Mucosa of gallbladder (tissue), 1 donor: ENCODE results near the gene OPRL1. TPM values are rescaled to one million over a fixed set of nuclear protein-coding genes. Genes with fewer than 3 reads are reported as not detected.

Source experiments
- DNase-seq: peaks from one replicate; pipeline ENCODE4 v3.0.0-alpha.2; 2020; ENCODE audit warnings: low spot score
- total RNA-seq: library from RNA; stranded (reverse); gene quantifications from one replicate; pipeline ENCODE4 v1.2.1, GENCODE V29; 2021
- donor health status: DM: no; HTN: no; CAD: no.

The OPRL1 gene
- total RNA-seq = 1.7 TPM

DNA sequence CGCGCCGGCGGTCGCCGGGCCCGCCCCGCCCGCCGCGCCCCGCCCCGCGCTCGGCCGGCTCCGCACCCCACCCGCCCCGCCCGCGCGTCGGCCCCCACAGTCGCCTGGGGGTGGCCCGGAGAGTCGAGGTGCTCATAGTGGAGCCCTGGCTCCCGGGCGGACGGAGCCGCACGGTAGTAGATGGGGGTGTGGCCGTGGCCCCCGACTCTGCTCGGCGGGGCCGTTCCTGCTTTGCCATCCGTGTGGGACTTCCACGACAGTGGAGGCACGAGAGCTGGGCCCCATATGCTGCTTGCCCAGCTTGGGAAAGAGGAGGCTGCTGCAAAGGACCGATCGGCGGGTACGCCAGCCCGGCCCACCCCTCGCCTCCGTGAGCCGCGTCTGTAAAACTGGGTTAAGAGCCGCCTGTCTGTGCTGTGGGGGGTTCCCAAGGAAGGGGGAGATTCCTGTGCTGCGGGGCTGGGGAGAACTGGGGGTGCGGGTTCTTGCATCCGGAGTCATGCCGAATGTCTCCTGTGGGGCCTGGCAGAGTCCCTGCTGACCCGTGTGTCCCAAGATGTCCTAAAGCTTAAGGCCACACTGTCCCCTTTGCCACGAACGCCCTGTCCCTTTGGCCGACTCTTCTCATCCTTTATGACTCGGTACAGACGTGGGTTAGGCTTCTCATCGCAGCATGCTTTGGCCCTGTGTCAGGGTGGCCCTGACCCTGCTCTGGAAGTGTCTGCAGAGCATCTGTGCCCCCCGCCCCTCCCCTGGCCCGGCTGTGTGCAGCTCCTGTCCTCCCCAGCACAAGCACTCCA, at the start of gene OPRL1:
OPRL1 (plus strand) TSS at position 70 of the 800 bp plus-strand sequence. CDS start 12,639 bp downstream, outside the sequence.
- DNase-seq = no peak

DNA sequence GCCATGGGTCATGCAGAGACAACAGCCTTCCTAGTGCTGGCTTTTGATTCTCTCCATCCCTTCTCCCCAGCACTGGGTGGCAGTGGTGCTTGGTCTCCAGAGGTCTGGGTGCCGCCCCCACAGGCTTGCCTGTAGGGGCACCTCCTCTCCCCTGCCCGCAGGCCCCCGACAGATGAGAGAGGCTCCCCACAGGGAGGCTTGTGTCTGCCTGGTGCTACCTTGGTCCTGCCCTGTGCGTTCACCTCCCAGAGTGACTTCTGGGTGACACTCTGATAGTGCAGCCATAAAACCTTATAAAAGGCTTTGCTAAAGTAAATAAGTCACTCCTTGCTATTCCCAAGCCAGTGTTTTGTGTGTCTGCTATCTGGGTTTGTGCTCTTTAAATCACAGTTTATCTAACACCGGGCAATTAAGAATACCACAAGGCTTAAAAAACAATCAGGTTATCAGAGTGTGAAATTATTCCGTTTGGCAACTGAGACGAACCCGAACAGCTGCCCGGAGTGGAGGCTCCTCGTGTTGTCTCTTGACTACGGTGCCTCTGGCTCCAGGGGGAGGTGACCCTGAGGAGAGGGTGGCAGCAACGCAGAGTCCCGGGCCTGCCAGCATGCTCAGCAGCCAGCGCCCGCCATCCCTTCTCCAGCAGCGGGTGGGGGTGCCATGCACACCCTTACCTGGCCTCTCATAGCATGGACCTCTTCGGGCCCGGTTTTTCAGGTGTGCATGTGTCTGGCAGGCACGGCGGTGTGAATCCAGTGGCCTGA, 49.3 kb upstream of the OPRL1 start:
- no peak for DNase-seq

DNA sequence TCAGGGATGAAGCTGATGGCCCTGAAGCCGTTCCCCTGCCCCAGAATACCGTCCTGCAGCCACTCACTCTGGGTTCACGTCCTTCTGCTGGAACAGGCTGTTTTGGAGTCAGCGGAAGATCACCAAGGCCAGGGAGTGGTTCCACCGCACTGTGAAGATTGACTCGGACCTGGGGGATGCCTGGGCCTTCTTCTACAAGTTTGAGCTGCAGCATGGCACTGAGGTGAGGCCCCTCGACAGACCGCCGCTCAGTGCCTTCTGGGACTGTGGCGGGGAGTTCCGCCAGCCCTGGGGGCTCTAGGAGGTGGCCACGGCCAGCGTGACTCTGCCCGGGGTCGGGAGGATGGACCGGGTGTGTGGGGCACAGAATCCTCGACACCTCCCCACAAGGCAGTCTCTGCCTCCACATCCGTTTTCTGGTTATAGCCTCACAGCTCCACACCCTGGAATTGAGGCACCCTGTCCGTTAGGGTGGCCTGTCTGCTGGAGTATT, 48.0 kb upstream of the OPRL1 start:
- DNase-seq = no peak

DNA sequence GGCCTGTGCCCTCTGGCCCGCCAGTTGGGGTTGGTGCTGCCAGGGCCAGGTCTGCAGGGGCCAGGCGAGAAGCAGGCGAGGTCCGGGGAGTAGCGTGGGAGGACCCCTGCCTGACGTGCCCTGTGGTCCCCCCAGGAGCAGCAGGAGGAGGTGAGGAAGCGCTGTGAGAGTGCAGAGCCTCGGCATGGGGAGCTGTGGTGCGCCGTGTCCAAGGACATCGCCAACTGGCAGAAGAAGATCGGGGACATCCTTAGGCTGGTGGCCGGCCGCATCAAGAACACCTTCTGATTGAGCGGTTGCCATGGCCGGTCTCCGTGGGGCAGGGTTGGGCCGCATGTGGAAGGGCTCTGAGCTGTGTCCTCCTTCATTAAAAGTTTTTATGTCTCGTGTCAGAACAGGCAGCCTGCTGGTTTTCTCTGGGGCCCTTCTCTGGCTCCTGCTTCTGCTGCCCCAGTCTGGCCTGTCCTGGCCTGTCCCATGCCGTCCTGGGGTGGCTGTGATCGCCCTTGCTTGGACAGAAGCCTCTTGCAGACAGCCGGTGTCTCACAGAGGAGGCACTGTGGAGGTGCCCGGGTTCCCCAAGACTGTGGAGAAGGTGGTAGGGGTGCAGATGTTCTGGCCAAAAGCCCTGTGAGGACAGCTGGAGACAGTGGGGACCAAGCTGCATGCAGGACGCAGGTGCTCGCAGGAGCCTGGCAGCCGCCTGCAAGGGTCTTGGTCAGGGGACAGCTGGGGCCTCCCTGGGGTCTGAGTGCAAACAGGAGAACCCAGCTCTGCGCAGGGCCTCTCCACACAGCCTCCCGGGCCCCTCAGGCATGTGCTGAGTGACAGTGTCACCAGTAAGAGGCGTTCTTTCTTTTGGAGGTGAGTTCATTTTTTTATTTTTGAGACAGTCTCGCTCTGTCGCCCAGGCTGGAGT, 46.9 kb upstream of the OPRL1 start:
- no peak for DNase-seq

DNA sequence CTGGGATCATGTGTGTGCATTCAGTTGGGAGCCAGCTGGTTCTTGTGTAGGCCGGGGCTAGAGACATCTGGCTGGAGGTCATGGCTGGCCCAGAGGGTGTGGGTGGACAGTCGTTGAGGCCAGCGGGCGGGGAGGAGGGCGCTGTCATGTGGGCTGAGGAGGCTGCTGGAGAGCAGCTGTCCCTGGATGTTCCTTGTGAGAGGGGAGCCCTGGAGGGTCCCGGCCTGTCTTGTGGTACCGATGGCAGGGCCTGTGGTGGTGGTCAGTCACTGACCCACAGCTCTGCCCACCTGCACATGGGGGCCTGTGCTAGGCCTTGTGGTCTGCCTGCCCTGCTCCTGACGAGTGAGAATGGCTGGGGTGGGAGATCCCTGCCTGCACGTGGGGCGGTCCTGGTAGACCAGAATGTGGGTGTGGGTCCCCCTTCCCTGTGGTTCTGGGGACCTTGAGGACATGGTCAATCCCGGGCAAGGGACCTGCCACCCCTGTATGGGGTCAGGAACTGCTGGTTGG, 45.8 kb upstream of the OPRL1 start:
- no peak for DNase-seq

DNA sequence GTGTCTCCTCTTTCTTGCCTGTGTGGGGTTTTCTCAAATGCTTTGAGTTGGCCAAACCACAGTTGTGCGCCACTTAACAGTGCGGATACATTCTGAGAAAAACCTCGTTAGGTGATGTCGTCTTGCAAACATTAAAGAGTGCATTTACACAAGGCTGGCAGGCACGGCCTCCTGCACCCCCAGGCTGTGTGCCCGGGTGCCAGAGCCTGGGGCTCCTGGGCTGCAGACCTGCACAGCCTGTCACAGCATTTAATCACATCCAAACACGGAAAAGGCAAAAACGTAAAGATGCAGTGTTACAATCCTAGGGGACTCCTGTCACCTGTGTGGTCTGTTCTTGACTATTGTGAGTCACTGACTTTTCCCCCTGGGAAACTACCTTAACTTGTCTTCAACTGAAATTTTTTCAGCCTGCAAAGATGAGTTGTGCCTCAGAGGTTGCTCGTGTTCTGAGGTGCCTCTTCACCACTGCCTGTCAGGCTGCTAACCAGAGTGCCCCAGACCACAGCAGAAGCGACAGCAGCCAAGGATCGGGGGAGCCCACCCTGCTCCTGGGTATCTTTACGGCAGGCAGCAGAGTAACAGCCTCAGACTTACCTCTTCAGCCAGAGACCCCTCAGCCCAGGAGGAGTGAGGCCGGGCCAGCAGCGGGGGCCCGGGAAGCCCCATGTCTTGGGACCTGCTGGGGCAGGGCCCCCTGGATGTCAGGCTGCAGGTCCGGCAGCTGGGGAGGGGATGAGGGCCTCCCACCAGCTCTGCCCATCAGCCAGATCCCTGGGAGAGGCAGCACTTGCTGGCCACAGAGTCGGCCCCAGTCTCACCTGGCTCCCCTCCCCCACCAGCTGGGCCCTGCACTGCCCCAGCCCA, 44.6 kb upstream of the OPRL1 start:
- no peak for DNase-seq

DNA sequence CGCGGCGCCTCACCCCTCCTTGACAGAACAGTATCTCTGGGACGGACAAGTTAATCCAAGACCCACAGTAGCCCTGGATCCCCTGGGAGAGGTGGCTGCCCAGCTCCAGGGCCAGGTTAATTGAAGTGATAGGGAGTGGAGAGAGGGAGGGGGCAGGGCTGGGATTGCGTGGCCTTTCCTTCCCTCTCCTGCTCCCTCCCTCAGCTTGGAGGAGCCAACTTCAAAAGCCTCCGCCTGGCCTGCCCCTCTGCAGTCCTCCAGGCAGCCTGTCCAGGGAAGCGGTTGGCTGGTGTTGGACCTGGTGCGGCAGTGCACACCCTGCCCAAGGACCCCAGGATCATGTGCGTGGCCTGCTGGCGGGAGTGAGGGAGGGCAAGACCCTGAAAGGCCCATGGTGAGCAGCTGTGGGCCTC, 43.9 kb upstream of the OPRL1 start, which contains the start of gene C20orf204:
C20orf204 (plus strand) TSS at position 250 of the 413 bp plus-strand sequence; CDS start at position 392, 142 bp downstream.
- DNase-seq = no peak

DNA sequence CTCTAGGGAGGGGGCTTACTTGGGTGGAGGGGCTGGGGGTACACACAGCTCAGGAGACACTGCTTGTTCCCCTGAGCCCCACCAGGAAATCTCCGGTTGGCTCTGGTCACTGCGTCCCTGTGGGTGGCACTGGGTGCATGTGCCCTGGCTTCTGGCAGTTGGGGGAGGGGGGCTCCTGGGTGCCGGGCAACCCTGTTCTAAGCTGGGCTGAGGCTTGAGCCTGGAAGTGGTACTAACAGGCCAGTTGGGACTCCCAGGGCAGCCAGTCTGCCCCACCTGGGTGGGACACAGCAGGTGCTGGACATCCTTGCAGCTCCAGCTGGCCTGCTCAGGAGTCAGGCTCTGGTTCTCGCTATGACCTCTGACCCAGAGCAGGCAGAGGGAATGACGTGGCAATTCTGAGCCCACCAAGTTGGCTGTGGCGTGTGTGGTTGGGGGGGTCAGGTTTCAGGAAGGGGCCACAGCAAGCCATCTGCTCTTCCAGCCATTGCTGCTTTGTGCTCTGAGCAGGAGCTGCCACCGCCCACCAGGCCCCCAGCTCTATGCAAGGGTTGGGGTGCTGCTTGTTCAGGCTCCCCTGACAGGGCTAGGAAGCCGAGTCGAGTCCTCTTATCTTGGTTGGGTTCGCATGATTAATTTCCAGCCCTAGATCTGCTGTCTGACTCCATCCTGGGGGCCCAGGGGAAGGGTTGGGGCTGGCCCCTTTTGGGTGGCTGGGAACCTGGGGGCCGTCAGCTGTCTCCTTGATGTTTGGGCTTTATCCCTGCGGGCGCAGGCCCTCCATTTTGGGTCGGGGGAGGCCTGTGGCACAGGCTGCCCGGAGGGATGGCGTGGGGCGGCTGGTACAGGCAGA, 43.3 kb upstream of the OPRL1 start:
- DNase-seq = no peak

DNA sequence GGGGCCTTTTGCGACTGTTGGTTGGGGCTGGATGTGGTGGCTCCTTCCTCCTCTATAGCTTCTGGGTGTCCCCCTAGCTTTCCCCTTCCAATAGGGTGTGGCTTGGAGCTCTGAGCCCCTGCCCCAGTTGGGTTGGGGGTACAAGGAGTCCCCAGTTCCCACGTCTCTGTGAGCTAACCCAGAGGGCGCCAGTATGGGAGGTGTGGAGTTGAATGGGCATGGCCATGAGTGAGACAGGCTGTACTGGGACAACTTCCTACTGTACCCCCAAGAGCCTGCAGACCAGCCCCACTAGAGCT, 42.7 kb upstream of the OPRL1 start:
- DNase-seq = no peak

DNA sequence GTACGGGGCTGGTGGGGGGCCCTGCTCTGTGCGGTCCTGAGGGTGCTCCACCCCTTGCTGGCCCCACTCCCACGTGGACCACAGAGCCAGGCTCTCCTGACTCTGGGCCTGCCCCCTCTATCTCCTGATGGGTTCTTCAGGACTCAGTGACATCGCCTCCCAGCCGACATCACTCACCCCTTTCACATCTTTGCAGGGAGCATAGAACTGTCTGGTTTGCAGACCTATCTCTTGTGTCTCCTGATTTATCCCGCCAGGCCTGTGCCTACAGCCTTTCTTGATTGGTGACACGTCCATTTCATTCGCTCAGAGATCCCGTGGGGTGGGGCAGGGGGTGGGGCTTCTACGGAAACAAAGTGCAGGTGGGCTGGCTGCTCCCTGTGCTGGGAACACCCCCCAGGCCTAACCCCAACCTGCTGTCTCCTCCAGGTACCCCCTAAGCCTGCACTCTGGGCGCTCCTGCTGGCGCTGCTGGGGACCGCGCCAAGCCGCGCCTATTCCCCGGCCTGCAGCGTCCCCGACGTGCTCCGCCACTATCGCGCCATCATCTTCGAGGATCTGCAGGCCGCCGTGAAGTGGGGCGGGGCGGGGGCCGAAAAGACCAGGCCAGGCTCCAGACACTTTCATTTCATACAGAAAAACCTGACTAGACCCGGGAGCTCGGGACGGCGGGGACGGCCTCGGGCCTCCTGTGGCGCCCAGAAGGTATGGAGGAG, 42.2 kb upstream of the OPRL1 start:
- DNase-seq = no peak

DNA sequence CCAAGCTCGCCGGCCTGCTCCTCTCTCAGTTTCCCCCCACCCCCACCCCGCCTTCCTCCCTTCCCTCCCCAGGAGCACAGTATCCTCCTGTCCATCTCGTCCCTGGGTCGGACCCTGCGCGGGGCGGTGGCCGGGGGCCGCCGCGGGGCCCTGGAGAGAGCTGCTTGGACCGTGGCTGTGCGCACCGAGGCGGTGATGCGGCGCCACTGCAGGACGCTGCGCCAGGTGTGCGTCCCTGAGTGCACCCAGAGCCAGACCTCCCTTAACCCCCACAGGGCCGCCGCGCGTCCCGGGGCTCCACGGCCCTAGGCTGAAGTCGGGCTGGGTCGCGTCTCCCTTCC, 41.7 kb upstream of the OPRL1 start:
- no peak for DNase-seq

DNA sequence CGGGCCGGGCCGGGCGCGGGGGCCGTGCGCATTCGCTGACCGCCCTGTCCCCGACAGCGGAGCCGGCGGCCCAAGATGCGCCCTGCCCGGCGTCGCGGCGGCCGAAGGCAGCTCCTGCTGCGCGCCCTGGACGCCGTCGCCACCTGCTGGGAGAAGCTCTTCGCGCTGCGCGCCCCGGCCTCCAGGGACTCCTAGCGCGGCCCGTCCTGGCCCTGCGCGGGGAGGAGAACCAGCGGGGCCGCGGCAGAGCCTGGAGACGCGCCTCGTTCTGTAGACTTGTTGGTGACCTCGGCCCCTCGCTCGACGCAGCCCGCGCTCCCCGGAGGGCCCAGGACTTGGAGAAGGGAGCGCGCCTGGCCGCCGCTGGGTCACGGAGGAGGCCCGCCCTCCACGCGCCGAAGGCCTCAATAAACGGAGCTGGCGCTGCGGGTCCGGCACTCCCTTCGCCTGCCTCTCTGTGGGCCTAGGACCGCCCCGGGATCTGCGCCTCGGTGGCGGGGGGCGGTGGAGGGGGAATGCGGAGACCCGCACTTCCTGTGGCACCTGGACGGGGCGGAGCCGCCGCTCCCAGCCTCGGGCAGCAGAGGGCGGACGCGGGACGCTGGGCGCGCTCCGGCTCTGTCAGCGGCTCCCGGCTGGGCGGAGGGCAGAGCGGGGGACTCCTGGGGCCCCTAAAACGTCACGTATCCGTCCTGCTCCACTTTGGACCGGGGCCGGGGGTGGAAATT, 41.2 kb upstream of the OPRL1 start:
- peak; percentile 66 for DNase-seq

DNA sequence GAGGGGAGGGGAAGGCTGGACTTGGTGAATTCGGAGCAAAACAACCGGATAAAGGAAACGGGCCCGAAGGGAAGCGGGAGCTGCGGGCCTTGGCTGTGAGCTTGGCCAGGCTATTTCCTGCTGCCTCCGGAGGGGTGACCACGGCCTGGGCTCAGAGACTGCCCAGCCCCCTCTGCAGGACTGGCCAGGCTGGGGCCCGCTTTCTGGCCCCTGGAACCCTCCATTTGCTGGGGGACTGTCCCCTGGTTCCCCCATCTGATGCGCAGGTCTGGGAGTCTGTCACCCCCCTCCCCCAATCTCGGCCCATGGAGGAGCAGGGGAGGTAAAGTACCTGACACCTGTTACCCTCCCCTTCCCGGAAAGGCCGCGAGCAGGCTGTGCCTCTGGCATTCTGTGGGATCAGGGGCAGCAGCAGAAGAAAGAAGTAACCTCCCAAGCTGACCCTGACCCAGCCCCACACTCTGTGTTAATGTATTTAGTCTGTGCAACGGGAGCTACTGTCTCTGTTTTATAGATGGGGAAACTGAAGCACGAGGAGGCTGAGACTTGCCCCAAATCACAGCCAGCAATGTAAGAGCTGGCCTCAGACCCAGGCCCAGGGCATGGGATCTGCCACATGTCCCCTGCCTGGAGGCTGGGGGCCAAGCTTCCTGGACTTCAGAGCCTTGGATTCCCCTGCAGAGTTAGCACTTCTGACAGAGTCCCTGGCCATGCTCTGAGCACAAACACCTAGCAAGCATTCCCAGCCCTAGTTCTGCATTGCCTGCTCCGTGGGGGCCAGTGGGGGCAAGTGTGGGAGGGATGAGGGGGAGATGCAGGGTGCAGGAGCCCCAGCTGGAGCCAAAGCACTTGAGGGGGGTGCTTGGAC, 40.4 kb upstream of the OPRL1 start:
- no peak for DNase-seq

DNA sequence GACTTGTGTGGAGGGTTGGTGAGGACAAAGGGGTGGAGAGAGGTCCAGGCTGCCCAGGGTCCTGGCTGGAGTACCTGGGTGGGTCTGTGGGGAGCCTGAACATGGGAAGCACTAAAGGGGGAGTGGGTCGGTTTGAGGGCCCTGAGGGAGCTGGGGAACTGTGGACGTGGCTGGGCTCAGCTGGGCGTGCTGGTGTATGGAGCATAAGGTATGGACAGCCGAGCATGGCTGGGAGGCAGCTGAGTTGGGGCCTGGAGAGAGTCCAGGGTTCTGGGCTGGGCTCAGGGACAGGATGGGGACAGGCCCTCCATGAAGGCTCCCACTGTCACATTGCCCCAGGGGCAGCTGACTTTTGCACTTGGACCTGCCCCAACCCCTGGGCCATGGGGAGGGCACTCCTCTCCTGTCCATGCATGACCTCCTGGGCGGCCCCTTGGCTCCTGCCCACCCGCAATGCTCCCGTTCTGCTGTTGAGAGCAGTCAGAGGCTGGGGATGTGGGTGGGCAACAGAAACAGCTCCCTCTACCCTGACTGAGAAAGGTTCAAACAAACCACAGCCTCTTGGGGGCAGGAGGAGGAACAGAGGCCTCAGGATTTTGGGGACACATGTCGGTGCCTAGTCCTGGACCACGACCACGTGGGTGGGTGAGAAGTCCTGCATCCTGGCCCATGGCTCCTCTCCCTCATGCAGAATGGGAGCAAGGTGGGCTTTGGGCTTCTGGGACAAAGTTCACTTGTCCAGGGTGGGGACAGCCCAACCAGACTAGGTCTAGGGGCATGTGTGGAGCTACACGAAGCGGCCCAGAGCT, 39.4 kb upstream of the OPRL1 start:
- DNase-seq = no peak

DNA sequence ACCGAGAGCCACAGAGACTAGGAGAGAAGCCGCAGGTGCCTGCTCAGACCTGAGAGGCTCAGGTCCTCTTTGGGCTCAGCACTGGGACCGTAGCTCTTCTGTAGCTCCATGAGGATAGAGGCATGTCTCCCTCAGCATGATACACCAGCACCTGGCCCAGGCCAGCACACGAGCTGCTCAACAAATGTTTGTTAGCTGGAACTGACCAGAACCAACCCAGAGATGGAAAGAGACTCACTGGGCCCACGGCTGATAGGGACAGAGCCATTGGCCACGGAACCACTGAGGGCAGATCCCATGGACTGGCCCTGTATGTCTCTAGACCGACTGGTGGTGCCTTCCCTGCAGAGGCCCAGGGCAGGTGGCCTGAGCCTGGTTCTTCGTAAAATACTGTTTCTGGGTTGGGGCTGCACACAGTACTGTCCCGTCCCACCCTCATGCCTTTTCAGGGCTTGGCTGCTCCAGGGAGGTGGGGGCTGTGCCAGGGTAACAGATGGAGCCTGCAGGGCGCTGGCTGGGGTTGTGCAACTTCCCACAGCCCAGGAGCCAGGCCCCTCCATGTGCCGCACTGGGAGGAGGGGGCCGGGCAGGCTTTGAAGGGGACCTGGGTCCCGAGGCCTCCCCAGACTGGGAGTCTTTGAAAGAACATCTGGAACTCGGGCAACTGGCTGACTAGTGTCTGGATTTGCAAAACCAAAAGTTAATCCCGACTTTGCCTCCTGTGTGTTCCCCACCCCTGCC, 38.7 kb upstream of the OPRL1 start:
- no peak for DNase-seq

DNA sequence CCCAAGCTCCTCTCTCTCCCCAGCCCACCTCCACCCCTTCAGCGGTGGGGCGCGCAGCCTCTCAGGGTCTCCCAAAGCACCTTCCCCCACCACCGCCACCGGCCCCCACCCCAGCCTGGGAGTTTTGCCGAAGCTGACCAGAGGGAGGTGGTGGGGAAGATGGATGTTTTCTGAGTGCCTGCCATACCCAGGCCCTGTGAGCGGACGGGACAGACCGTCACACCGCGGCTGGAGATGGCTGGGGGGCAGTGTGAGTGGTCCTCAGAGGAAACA, 38.2 kb upstream of the OPRL1 start:
- no peak for DNase-seq
